ENCODE measurements around the gene GAP43.

Gene GAP43

DNA sequence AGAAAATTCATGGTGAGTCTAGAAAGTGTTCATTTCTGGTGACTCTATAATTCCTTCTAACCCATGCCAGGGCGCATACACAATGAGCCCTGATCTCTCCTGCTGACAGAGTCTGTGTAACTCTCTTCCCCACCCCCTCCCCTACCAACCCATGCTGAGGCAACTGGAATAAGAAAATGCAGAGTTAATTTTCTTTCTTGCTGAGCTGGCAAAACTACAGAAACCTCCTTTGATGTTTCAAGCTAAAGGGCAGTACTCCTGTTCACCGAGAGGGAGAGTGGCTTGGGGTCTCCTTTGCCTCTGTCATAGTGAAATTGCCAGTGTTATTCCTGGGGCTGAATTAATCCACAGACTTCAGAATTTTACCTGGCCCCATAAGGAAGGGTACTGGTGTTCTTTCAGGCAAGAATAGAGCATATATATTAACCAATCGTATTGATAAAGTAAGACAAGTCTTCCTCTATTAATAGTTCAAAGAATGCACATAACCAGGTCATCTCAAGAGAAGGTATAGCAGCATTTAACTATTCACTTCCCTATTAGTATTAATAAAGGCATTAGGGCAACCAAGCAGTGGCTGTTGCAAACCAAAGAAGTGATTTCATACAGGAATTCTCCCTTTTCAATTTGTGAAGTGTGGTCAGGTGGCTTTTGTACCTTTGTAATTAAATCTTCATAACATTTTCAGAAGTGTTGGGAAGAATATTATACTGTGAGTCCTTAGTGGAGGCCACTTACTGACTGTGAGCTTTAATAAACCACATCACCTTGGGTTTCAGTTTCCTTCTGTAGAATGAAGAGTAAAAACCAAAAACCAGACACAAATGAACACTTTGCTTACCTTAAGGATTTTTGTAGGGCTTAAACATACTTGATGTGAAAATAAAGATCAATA, 4.1 kb downstream of the GAP43 start:
- no peak for DNase-seq

DNA sequence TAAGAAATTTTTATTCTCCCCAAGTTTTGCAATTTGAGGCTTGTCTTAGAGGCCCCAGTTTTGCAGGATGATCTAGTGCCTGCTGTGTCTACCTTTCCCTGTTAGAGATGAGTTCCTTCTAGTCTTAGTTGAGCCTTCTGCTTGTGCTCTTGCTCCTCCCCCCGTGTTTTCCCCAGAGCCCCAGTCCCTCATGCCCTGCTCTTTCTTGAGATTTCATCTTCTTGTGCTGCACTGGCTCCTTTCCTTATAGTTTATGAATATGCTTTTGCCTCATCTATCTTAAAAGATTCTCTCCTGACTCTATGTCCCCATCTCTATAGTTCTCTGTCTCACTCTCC, 4.7 kb downstream of the GAP43 start:
- DNase-seq = no peak

DNA sequence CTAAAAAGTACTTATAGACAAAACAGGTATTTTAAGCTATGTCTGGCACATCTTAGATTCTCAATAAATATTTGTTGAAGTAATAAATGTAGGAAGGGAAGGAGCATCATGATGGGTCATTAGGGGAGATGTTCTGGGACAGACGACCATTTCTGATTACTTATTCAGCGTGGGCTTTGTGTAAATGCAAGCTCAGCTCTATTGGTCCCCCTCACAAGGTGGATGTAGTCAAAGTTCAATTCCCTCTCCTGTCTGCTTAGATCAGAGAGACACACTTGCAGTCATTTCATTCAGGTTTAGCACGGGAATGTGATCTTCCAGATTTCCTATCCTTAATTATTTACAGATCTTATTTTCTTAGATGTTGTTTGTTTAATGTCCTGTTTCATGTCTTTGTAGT, 7.5 kb downstream of the GAP43 start:
- no peak for DNase-seq

- no peak for DNase-seq
Measured at GRCh38 chr3:115632026-115632425, 8.7 kb downstream of the GAP43 start.

DNA sequence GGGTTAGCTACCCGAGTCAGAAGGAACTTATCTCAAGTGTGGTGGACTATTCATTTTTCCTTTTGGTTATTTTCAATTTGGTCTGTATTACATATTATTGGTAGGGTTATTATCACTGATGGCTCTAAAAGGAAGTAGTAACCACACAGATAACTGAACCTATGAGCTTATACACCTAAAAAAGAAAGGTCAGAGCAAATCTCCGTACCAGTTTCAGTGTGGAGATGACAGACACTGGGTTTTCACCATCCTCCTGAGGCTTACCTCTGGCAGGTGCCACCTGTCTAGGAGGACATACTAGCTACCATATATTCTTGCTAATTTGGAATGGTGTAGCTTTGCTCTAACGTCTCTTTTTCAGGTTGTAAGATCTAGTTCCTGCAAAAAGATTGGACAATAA, 10.2 kb downstream of the GAP43 start:
- DNase-seq = no peak

DNA sequence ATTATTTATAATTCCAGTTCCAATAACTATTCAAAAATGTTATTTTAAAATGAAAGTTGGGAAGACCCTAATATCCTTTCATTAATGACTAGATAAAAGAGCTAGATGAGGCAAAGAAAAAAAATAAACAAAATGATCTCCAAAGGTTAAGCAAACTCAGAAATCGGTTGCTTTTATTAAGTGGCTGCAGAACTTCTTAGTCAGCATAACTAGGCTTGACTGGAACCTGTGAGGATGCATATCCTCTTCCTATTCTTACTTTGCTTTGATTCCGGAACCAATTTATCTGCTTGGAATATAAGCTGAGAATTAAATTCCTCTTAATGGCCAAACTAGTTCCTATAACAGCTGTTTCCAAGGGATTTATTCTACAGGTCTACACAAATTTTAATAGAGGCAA, 10.7 kb downstream of the GAP43 start:
- DNase-seq = no peak

DNA sequence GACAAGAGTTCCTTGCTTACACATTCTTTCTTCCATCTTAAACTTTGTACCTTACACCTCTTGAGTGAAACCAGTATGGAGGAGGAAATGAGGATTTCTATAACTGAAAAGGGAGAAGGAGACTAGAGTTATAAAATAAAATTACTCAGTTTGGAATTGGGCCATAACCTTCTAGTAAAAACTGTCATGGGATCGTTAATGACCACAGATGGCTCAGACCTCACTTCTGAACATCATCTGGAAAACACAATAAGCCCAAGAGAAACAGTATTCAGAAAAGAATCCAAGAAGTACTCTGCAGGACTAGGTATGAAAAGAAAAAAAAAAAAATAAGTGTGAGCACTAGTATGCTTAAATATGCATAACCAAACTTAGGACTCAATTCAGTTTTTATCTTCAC, 12.1 kb downstream of the GAP43 start:
- DNase-seq = no peak

- DNase-seq = no peak
Measured at GRCh38 chr3:115638241-115638640, 14.9 kb downstream of the GAP43 start.

DNA sequence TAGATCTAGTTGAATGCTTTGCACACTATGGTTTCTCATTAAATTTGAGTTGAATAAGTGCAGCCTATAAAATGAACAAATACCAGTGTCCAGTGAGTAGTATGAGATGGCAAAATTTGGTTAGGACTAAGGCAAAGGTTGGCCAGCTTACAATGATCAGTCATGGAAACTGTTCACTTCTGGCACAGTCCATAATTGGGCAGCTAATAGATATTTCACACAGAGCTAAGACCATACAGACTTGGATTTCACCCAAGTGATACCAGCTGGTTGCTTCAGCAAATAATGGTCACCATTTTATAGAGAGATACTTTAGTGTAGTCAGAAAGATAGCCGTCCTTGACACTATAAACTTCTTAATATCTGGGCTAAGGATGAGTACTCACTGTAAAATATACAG, 15.7 kb downstream of the GAP43 start:
- DNase-seq = no peak

GRCh38 chr3:115644391-115644790, 21.1 kb downstream of the GAP43 start:
- no peak for DNase-seq

GRCh38 chr3:115646027-115646690, 22.8 kb downstream of the GAP43 start:
- DNase-seq = no peak

GRCh38 chr3:115648559-115648958, 25.2 kb downstream of the GAP43 start:
- DNase-seq = no peak

- no peak for DNase-seq
Measured at GRCh38 chr3:115651087-115651486, 27.8 kb downstream of the GAP43 start.

DNA sequence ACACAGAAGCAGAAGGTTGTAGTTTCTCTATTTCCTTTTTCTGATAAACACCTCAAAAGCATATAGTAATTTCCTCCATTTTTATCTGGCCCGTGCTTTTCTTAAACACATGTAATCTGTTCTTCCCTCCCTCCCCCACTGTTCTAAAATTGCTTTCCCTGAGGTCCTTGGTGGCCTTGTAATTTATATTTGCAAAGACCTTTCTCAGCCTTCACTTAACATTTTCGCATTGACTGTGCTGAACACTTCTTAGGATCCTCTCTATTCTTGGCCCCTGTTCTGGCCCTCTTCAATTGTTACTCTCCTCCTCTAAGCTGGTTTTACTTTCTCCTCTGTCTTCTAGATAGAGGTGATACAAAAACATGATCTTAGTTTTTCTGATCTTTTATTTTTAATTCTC, 28.3 kb downstream of the GAP43 start:
- no peak for DNase-seq

DNA sequence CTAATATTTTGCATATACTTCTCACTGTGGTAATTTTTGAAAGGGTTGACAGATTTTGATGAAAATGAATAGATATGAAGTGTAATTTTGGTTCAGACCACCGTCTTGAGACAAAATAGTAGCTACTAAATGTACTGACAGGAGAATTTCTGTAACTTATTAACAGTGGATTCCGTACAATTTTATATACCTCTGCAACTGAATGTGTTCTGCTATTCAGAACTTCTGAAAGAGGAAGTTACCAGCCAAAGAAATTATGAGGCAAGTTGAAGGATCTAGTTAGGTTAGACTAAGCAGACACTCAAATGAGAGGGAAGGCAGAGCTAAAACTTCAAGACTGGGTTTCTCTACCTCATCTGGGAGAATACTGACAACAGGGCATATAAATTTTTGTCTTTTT, 29.4 kb downstream of the GAP43 start:
- DNase-seq = no peak

DNA sequence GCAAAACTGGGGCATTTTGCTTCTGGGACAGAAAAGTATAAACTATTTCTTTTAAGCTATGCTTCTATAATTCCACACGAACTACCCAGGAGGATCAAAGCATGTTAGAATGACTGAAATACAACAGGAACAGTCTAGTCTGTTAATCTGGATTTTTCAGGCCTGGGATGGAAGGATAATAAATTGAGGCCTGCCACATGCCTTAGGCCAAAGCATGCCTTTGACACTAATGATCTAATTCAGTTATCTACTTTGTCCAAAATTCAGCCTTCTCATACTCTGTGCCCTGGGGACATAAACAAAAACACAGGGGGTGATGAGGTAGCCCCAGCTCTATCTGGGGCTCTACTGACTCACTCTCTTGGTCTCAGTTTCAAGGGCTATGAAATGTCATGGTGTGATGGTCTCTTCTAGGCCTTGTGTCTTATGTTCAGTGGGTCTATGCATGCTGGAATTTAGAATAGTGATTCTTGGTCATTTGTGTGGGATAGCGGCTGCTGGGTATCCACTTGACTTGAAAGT, 32.5 kb downstream of the GAP43 start:
- no peak for DNase-seq

GRCh38 chr3:115657168-115657567, 33.9 kb downstream of the GAP43 start:
- no peak for DNase-seq

DNA sequence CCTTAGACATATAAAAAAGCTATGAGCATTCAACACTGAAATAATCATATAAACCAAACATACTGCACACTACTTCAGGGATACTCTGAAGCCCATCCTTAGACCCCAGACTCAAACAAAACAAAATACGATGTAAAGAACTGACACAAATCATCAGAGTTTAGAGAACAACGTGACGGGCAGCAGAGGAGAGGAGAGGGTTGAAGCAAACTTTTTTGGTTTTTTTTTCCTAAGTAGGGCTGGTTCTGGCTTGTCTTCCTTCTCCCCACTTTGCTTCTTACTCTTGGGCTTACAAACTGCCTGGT, 34.7 kb downstream of the GAP43 start:
- no peak for DNase-seq

GRCh38 chr3:115658337-115659181, 35.2 kb downstream of the GAP43 start:
- DNase-seq = peak; percentile 97

- no peak for DNase-seq
Measured at GRCh38 chr3:115659253-115660220, 36.2 kb downstream of the GAP43 start.

DNA sequence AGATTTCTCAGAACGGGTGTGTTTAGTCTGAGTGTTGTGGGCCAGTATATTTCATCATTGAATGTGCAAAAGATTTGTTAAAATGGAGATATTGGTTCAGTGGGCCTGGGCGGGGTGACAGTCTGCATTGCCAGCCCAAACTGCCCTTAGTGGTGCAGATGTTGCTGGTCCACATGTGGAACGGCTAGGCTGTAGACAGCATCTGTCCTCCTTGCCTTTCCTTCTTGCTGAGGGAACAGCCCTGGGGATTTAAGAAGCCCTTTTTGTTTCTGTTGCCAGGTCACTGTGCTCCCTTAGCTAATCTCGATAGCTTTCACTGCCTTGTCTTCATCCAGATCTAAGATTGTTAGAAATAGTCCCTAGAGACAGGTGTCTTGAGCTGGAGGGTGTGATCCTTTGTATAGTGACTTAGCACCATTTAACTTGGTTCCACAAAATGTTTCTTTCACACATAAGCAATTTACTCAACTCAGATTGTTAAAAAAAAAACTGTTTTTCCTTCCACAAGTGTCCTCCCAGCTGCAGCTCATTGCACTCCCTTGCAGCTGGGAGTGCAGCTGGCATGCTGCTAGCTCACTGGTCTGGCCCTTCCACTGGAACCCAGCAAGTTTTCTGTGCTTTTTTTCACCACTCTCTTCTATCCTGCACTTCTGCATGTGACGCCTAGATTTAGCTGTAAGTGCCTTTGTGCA, 37.5 kb downstream of the GAP43 start:
- DNase-seq = no peak

DNA sequence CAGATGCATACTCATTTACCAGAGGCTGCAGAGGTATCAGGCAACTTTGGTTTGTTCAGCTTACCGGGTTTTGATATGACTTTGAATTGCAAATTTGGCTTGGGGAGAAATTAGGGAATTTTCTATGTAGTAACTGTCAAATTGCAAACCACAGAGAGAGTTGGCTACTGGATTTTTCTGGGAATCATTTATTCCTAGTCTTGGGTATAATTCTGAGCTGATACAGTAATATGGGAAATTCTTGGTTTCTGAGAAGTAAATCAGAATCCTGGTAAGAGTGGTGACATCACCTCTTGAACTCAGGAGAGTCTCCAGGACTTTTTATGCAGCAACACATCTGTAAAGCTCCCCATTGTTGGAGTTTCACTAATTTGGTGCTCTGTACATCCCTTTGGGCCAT, 39.0 kb downstream of the GAP43 start:
- no peak for DNase-seq

Measured in NCI-H1436 (cell line).